ENCODE measurements around the gene ATXN7L1. TPM values are rescaled to one million over a fixed set of nuclear protein-coding genes. Genes with fewer than 3 reads are reported as not detected.

Gene ATXN7L1
- total and polyA plus RNA-seq, 7 donors = 1.2 to 6.0 (median 3.0) TPM

GRCh38 chr7:105580022-105580740 lies 296.2 kb downstream of the ATXN7L1 start:
- DNase-seq = no peak

GRCh38 chr7:105578496-105578895 lies 297.9 kb downstream of the ATXN7L1 start:
- ATAC-seq = no peak
- DNase-seq = no peak
- intact Hi-C loops (cut with DNase I) = no loop called here

More at GRCh38 chr7:105580022-105580740, 296.2 kb downstream of the ATXN7L1 start:
- WGBS, 3 donors = 88 to 92% (median 88%) methylated on average over 22 of the region's 22 CpGs
- TF ChIP-seq CTCF (IDR thresholded peaks at IDR 0.05) = no peak
- intact Hi-C loops (cut with DNase I) = no loop called here
- Histone ChIP-seq H3K27me3 (ENCODE audit: insufficient read depth in 3 of 3, low read length in 2 of 3) (peaks cover 0 to 4% (median 3%) of the 10 kb centered on the region in 3 donors), H3K4me1 (no peaks in the 10 kb centered on the region), H3K27ac (no peak overlapping the region), H3K36me3 (ENCODE audit: insufficient read depth in 1 of 2, low read depth in 1 of 2) (no peaks in the 10 kb centered on the region), H3K4me3 (no peak overlapping the region), H3K9me3 (no peaks in the 10 kb centered on the region)
- no peak for ATAC-seq

GRCh38 chr7:105577251-105577650 lies 299.1 kb downstream of the ATXN7L1 start:
- no peaks in the 10 kb centered on the region for H3K4me1 ChIP-seq
- DNase-seq (no peak), ATAC-seq (no peak)
- H3K9me3 ChIP-seq = no peaks in the 10 kb centered on the region
- TF ChIP-seq CTCF (IDR thresholded peaks at IDR 0.05) = no peak
- no peak overlapping the region for H3K4me3 ChIP-seq
- H3K36me3 ChIP-seq (ENCODE audit: insufficient read depth in 1 of 2, low read depth in 1 of 2) = no peaks in the 10 kb centered on the region
- no peak overlapping the region for H3K27ac ChIP-seq
- peaks cover 0 to 4% (median 3%) of the 10 kb centered on the region in 3 donors for H3K27me3 ChIP-seq (ENCODE audit: insufficient read depth in 3 of 3, low read length in 2 of 3)
- intact Hi-C loops (cut with DNase I) = no loop called here
- WGBS, 3 donors = 27 to 55% (median 41%) methylated on average over 1 of the region's 1 CpG

More at GRCh38 chr7:105578496-105578895, 297.9 kb downstream of the ATXN7L1 start:
- Histone ChIP-seq H3K36me3 (ENCODE audit: insufficient read depth in 1 of 2, low read depth in 1 of 2) (no peaks in the 10 kb centered on the region), H3K4me1 (no peaks in the 10 kb centered on the region), H3K4me3 (no peak overlapping the region), H3K9me3 (no peaks in the 10 kb centered on the region), H3K27me3 (ENCODE audit: insufficient read depth in 3 of 3, low read length in 2 of 3) (peaks cover 0 to 4% (median 3%) of the 10 kb centered on the region in 3 donors), H3K27ac (no peak overlapping the region)
- TF ChIP-seq CTCF (IDR thresholded peaks at IDR 0.05) = no peak

GRCh38 chr7:105571891-105572290 lies 304.5 kb downstream of the ATXN7L1 start:
- H3K4me3 ChIP-seq = no peak overlapping the region
- H3K27ac ChIP-seq = no peak overlapping the region
- WGBS, 3 donors = 87 to 88% (median 87%) methylated on average over 2 of the region's 2 CpGs
- no peak for ATAC-seq
- no peak for DNase-seq
- H3K27me3 ChIP-seq (ENCODE audit: insufficient read depth in 3 of 3, low read length in 2 of 3) = no peaks in the 10 kb centered on the region
- no peaks in the 10 kb centered on the region for H3K4me1 ChIP-seq
- H3K36me3 ChIP-seq (ENCODE audit: insufficient read depth in 1 of 2, low read depth in 1 of 2) = peaks cover 0 to 28% of the 10 kb centered on the region in 2 donors
- intact Hi-C loops (cut with DNase I) = no loop called here
- H3K9me3 ChIP-seq = no peaks in the 10 kb centered on the region
- TF ChIP-seq CTCF (IDR thresholded peaks at IDR 0.05) = no peak

- DNase-seq (no peak), ATAC-seq (no peak)
- no peak for TF ChIP-seq CTCF (IDR thresholded peaks at IDR 0.05)
- Histone ChIP-seq H3K4me3 (no peak overlapping the region), H3K36me3 (ENCODE audit: insufficient read depth in 1 of 2, low read depth in 1 of 2) (peaks cover 0 to 68% of the 10 kb centered on the region in 2 donors), H3K27me3 (ENCODE audit: insufficient read depth in 3 of 3, low read length in 2 of 3) (no peaks in the 10 kb centered on the region), H3K9me3 (no peaks in the 10 kb centered on the region), H3K4me1 (no peaks in the 10 kb centered on the region), H3K27ac (no peak overlapping the region)
- intact Hi-C loops (cut with DNase I) = no loop called here
- WGBS, 3 donors = 95 to 98% (median 97%) methylated on average over 3 of the region's 3 CpGs
These were observed 308.6 kb downstream of the ATXN7L1 start for GRCh38 chr7:105567821-105568220.

Data from psoas muscle (tissue), 8 donors.